ENCODE data around the gene NOX4.
"Not testable (repeated sequence)": the region's sequence is repeated elsewhere in the genome, so short reads cannot be mapped to it uniquely, and the experiment has no call there.

NOX4 gene

DNA sequence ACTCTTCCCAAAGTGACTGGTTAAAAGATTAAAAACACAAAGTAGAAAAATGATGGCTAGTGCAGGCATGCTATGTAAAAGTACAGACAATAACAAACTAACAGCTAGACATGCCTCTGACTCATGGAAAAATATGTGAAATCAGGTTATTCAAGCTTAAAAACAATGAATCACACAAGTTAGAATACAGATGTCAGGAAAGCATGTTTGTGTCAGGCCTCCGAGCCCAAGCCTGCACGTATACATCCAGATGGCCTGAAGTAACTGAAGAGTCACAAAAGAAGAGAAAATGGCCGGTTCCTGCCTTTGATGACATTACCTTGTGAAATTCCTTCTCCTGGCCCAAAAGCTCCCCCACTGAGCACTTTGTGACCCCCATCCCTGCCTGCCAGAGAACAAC lies 110.1 kb downstream of the NOX4 start:
- Mint-ChIP-seq H3K27ac (no peak overlapping the region), H3K4me3 (no peak overlapping the region), H3K9me3 (no peaks in the 10 kb centered on the region), H3K27me3 (ENCODE audit: low read depth, poor library complexity) (no peaks in the 10 kb centered on the region), H3K4me1 (peaks cover 20% of the 10 kb centered on the region), H3K36me3 (ENCODE audit: low read depth) (peaks cover 4% of the 10 kb centered on the region)
- TF ChIP-seq, protein P1, sequence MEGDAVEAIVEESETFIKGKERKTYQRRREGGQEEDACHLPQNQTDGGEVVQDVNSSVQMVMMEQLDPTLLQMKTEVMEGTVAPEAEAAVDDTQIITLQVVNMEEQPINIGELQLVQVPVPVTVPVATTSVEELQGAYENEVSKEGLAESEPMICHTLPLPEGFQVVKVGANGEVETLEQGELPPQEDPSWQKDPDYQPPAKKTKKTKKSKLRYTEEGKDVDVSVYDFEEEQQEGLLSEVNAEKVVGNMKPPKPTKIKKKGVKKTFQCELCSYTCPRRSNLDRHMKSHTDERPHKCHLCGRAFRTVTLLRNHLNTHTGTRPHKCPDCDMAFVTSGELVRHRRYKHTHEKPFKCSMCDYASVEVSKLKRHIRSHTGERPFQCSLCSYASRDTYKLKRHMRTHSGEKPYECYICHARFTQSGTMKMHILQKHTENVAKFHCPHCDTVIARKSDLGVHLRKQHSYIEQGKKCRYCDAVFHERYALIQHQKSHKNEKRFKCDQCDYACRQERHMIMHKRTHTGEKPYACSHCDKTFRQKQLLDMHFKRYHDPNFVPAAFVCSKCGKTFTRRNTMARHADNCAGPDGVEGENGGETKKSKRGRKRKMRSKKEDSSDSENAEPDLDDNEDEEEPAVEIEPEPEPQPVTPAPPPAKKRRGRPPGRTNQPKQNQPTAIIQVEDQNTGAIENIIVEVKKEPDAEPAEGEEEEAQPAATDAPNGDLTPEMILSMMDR (IDR thresholded peaks at IDR 0.05): no peak
- no peak for DNase-seq

DNA sequence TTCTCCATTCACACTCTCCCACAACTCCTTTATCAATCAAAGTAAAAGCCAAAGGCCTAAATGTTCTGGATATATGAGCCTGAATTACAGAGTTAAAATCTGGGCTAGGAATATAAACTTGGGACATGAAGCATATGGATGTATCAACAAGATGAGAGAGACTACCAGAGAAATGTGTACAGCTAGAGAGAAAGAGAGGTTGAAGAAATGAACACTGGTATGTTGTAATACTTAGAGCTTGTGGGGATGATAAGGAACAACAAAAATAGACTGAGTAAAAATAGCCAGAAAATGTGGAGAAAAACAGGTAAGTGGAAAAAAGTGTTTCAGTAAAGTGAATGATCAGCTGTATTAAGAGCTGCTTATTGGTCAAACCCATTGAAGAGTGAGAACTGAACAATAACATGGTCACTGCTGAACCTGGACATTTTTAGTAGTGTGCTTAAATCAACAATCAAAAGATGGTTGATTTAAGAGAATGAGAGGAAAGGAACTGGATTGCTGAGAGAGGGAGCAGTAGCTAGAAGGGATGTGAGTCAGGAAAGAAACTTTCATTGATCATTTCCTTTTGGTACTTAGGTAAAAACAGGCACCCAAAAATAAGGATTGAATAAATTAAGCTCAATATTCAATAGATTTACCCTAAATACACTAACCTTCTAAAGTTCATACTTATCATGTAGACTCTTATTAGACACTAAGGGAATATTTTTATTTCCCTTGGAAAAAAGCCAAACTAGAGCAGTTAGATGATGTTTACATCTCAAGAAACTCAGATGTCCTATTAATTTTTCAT lies 111.0 kb downstream of the NOX4 start:
- H3K4me3 Mint-ChIP-seq; H3K9me3 Mint-ChIP-seq; H3K36me3 Mint-ChIP-seq (ENCODE audit: low read depth); H3K27me3 Mint-ChIP-seq (ENCODE audit: low read depth, poor library complexity); DNase-seq: not testable (repeated sequence)
- Mint-ChIP-seq H3K27ac (peak overlapping the region; percentile 74), H3K4me1 (peaks cover 20% of the 10 kb centered on the region)

DNA sequence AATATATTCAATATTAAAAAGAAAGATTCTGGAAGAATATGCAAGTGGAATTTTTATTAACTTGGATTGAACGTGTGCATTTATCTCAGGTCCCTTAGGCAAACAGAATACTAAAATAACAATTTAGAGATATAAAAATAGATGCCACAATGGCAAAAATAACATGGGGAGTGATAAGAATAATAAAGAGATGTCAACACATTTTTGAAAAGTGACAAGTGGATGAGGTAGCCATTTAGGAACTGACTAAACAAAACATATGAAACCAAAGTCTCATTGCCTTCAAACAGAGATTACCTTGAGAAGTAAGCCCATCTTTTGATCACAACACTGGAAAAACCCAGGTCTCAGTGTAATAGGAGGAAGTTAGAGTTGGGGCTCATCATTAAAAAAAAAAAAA lies 112.2 kb downstream of the NOX4 start:
- not testable (repeated sequence) for H3K9me3 Mint-ChIP-seq; H3K27ac Mint-ChIP-seq; H3K4me3 Mint-ChIP-seq; DNase-seq; H3K27me3 Mint-ChIP-seq (ENCODE audit: low read depth, poor library complexity); H3K36me3 Mint-ChIP-seq (ENCODE audit: low read depth)
- H3K4me1 Mint-ChIP-seq: peaks cover 20% of the 10 kb centered on the region

DNA sequence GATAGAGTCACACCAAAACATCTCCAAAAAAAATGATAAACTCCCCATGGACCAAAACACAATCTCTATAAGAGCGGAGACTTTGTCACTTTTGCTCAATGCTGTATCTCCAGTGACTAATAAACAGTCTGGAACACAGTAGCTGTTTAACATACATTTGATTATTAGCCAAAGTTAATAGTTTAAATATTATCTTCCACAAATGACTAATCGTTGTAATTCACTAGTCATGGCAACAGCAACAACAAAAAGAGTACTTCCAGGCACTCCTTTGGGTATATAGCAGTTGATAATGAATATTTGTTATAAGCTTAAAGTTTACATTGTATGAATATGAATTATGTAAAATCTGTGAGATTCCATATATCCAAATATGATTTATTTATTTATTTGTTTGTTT lies 121.8 kb downstream of the NOX4 start:
- H3K36me3 Mint-ChIP-seq (ENCODE audit: low read depth); H3K27me3 Mint-ChIP-seq (ENCODE audit: low read depth, poor library complexity); H3K9me3 Mint-ChIP-seq; H3K4me1 Mint-ChIP-seq; H3K4me3 Mint-ChIP-seq; DNase-seq; H3K27ac Mint-ChIP-seq: not testable (repeated sequence)

DNA sequence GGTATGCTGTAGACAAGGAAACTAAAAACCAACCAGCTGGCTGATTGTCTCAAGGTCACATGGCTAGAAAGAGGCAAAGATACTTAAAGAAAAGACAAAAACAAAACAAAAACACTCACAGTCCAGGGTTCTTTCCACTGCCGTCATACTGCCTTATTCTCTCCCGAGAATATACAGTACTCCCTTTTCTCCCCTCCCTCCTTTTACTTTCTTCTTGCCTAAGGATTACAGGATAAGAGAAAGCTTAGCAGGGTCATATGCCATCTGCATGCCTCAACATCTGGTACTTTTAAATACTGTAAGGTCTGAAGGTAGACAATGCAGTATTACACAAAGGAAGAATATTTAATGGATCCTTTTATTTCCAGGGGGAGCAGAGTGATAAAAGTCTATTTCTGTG lies 126.3 kb downstream of the NOX4 start:
- H3K4me3 Mint-ChIP-seq; DNase-seq; H3K36me3 Mint-ChIP-seq (ENCODE audit: low read depth); H3K4me1 Mint-ChIP-seq; H3K27me3 Mint-ChIP-seq (ENCODE audit: low read depth, poor library complexity); H3K9me3 Mint-ChIP-seq; H3K27ac Mint-ChIP-seq: not testable (repeated sequence)

DNA sequence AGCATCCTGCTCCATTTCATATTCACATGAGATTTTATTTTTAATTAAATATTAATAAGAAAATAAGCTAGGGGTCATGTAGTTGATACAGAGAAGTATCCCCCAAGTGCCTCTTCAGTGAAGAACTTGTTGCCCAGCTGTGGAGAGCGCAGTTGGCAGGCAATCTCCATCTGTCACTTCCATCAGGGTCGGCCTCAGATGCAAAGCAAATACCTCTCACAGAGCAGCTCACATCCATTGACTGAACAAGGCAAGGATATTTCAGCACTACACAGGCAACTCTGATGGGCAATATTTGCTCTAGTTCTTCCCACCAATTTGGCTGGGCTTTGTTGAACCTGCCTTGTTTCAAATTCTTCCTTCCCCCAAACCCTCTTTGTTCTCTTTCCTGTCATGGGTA lies 129.4 kb downstream of the NOX4 start:
- TF ChIP-seq, protein P1 (IDR thresholded peaks at IDR 0.05): no peak
- H3K27me3 Mint-ChIP-seq (ENCODE audit: low read depth, poor library complexity): no peaks in the 10 kb centered on the region
- no peaks in the 10 kb centered on the region for H3K9me3 Mint-ChIP-seq
- DNase-seq: no peak
- H3K4me1 Mint-ChIP-seq: no peaks in the 10 kb centered on the region
- H3K27ac Mint-ChIP-seq: no peak overlapping the region
- H3K36me3 Mint-ChIP-seq (ENCODE audit: low read depth): no peaks in the 10 kb centered on the region
- H3K4me3 Mint-ChIP-seq: no peak overlapping the region

DNA sequence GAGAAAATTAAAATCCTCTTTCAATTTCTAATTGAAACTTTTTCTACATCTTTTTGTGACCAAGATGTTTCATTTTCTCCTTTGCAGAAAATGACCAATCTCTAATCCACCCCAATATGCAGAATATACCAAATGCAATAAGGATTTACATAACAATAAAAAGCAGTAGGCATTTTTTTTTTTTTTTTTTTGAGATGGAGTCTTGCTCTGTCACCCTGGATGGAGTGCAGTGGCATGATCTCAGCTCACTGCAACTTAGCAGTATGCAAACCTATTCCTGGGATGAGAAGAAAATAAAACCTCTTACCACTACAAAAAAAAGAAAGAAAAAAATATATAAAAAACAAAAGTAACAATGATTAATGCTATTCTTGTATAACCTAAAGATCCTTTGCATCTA lies 132.0 kb downstream of the NOX4 start:
- not testable (repeated sequence) for H3K36me3 Mint-ChIP-seq (ENCODE audit: low read depth); H3K27ac Mint-ChIP-seq; H3K9me3 Mint-ChIP-seq; H3K4me1 Mint-ChIP-seq; DNase-seq; H3K4me3 Mint-ChIP-seq; H3K27me3 Mint-ChIP-seq (ENCODE audit: low read depth, poor library complexity)

DNA sequence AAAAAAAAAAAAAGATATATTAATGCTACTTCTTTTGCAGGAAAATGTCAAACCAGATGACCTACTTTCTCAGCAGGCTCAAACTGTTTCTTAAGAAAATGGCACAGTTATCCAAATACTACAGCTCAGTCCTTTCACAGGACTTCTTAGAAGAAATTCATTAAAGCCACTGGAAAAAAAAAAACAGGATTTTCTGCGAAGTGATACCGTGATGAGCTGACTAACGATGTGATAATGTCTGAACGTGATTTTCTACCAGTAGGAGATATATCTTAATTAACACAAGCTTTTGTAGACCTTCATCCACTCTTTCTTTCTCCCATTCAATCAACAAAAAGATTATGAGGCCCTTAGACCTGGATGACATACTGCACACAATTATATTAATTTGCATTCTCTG lies 132.4 kb downstream of the NOX4 start:
- H3K4me3 Mint-ChIP-seq: no peak overlapping the region
- H3K4me1 Mint-ChIP-seq: no peaks in the 10 kb centered on the region
- H3K9me3 Mint-ChIP-seq: no peaks in the 10 kb centered on the region
- no peaks in the 10 kb centered on the region for H3K36me3 Mint-ChIP-seq (ENCODE audit: low read depth)
- H3K27me3 Mint-ChIP-seq (ENCODE audit: low read depth, poor library complexity): no peaks in the 10 kb centered on the region
- no peak overlapping the region for H3K27ac Mint-ChIP-seq
- TF ChIP-seq, protein P1 (IDR thresholded peaks at IDR 0.05): no peak
- DNase-seq: no peak
